AG04450 (cell line): ENCODE results near the gene ZNF483. TPM values are rescaled to one million over a fixed set of nuclear protein-coding genes. Genes with fewer than 3 reads are reported as not detected.
"Not testable (repeated sequence)": the region's sequence is repeated elsewhere in the genome, so short reads cannot be mapped to it uniquely, and the experiment has no call there.

Experiments
- CTCF ChIA-PET: fragments of 300-600, 350-600 bp; formaldehyde crosslinking; extraction: SDS; loops from one replicate; lab custom pipeline; 2022; ENCODE audit warnings: antibody characterized with exemption, inconsistent platforms; lab: Charles Lee
- POLR2A ChIA-PET: fragments of 350-600 bp; formaldehyde crosslinking; extraction: SDS; loops from one replicate; lab custom pipeline; 2021; ENCODE audit warnings: antibody characterized with exemption, inconsistent platforms; lab: Yijun Ruan, JAX
- DNase-seq: peaks from one replicate; pipeline ENCODE4 v3.0.0-alpha.2; 2011; ENCODE audit warnings: low read depth, low spot score
- H3K27ac ChIP-seq: one replicate; pipeline ENCODE4 v1.5.1; 2012; ENCODE audit warnings: low read depth, low read length, control low read depth
- H3K27me3 ChIP-seq: one replicate; pipeline ENCODE4 v1.6.0; 2012; ENCODE audit warnings: low read length; ENCODE audit not compliant: control insufficient read depth, insufficient read depth
- H3K4me3 ChIP-seq: 2 replicates; pipeline ENCODE4 v1.5.1; 2011; ENCODE audit warnings: mild to moderate bottlenecking, low read depth, low read length, control low read depth
- H3K9me3 ChIP-seq: 2 replicates; pipeline ENCODE4 v1.5.1; 2012; ENCODE audit warnings: low read length; ENCODE audit not compliant: control insufficient read depth, insufficient read depth
- CTCF ChIP-seq: IDR thresholded peaks from 2 replicates; pipeline ENCODE4 v1.5.1; 2011; ENCODE audit warnings: low read depth, low read length, control low read depth, inconsistent platforms
- polyA plus RNA-seq: library from polyadenylated mRNA; depleted of rRNA; stranded (reverse); fragments of >200 nt; gene quantifications from 2 replicates; pipeline ENCODE4 v1.2.3, GENCODE V29; 2011

The ZNF483 gene
- polyA plus RNA-seq, 1 experiment: 1.5 TPM

- DNase-seq: no peak
- Histone ChIP-seq H3K27ac (peak overlapping the region; percentile 75), H3K9me3 (no peaks in the 10 kb centered on the region; the same call in 1 of the 2 replicates), H3K27me3 (no peaks in the 10 kb centered on the region), H3K4me3 (peak overlapping the region; percentile 85)
- CTCF ChIA-PET: no interaction called here
- POLR2A ChIA-PET: interaction anchor here (0.6 to 1.0 kb wide), 2 partner anchors 27 to 116 kb away, joined by 3 to 4 read pairs; partner anchors contain the start of gene PTGR1
- TF ChIP-seq CTCF: no peak
These were observed 42.1 kb upstream of the ZNF483 start for GRCh38 chr9:111482694-111483438.

- ChIA-PET CTCF (no interaction called here), POLR2A (interaction anchor here (1.0 kb wide), 1 partner anchor 116 kb away, joined by 4 read pairs; the partner anchor contains the start of gene PTGR1)
- H3K4me3 ChIP-seq: peak overlapping the region; percentile 85
- no peak overlapping the region for H3K27ac ChIP-seq
- no peaks in the 10 kb centered on the region for H3K27me3 ChIP-seq
- DNase-seq: no peak
- no peak for TF ChIP-seq CTCF
- H3K9me3 ChIP-seq: no peaks in the 10 kb centered on the region; the same call in 1 of the 2 replicates
These were observed 41.5 kb upstream of the ZNF483 start for GRCh38 chr9:111483439-111483857.

GRCh38 chr9:111483858-111484571, 41.0 kb upstream of the ZNF483 start, which contains the start of gene ECPAS:
Gene ECPAS (minus strand): TSS chr9:111484383. CDS start chr9:111472918, 11,465 bp downstream.
- H3K27me3 ChIP-seq: no peaks in the 10 kb centered on the region
- DNase-seq: peak; percentile 33
- H3K4me3 ChIP-seq: peak within 1 kb of the TSS; percentile 85
- CTCF ChIA-PET: no interaction called here
- POLR2A ChIA-PET: interaction anchor here (0.9 kb wide), 1 partner anchor 13 kb away, joined by 4 read pairs; no protein-coding TSS in a partner anchor
- peak within 1 kb of the TSS; percentile 75 for H3K27ac ChIP-seq
- TF ChIP-seq CTCF: no peak
- H3K9me3 ChIP-seq: no peaks in the 10 kb centered on the region; the same call in 1 of the 2 replicates

GRCh38 chr9:111484572-111484894, 40.4 kb upstream of the ZNF483 start:
- H3K4me3 ChIP-seq: peak overlapping the region; percentile 85
- H3K27ac ChIP-seq: peak overlapping the region; percentile 75
- POLR2A ChIA-PET: interaction anchor here (0.9 kb wide), 1 partner anchor 14 kb away, joined by 4 read pairs; no protein-coding TSS in a partner anchor
- DNase-seq: no peak
- H3K27me3 ChIP-seq: no peaks in the 10 kb centered on the region
- TF ChIP-seq CTCF: no peak
- CTCF ChIA-PET: no interaction called here
- no peaks in the 10 kb centered on the region; the same call in 1 of the 2 replicates for H3K9me3 ChIP-seq

GRCh38 chr9:111497196-111497595, 27.8 kb upstream of the ZNF483 start:
- H3K27ac ChIP-seq, CTCF ChIA-PET, H3K4me3 ChIP-seq, H3K9me3 ChIP-seq, POLR2A ChIA-PET, DNase-seq, H3K27me3 ChIP-seq: not testable (repeated sequence)
